Measurements from ENCODE around the gene EPN2.

DNA sequence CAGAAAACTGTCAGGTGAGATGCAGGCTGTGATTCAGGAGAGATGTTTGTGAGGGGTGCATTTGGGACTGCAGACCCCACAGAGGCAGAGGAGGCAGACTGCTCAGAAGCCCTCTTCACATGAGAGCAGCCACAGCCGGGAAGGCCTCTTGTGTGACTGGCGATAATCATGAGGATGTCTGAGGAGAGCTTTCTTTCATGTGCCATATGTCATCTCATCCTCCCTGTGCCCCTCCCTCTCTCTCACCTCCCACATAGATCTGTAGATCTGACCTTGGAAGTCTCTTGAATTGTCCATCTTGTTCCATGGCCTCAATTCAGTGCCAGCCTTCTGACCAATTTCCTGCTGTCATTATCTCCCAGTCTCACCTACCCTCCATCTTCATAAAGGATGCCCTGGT lies 50.5 kb downstream of the EPN2 start:
- TF ChIP-seq EP300 (IDR thresholded peaks at IDR 0.05; ENCODE audit: borderline replicate concordance in 1 of 2, low read depth in 1 of 2, low read length in 1 of 2) (no peak), POLR2AphosphoS5 (IDR thresholded peaks at IDR 0.05; ENCODE audit: low read depth, low read length) (no peak), TAF1 (IDR thresholded peaks at IDR 0.05; ENCODE audit: borderline replicate concordance, low read depth, low read length) (no peak)
- TF ChIP-seq, protein P1, sequence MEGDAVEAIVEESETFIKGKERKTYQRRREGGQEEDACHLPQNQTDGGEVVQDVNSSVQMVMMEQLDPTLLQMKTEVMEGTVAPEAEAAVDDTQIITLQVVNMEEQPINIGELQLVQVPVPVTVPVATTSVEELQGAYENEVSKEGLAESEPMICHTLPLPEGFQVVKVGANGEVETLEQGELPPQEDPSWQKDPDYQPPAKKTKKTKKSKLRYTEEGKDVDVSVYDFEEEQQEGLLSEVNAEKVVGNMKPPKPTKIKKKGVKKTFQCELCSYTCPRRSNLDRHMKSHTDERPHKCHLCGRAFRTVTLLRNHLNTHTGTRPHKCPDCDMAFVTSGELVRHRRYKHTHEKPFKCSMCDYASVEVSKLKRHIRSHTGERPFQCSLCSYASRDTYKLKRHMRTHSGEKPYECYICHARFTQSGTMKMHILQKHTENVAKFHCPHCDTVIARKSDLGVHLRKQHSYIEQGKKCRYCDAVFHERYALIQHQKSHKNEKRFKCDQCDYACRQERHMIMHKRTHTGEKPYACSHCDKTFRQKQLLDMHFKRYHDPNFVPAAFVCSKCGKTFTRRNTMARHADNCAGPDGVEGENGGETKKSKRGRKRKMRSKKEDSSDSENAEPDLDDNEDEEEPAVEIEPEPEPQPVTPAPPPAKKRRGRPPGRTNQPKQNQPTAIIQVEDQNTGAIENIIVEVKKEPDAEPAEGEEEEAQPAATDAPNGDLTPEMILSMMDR (IDR thresholded peaks at IDR 0.05), result no peak
- TF ChIP-seq, protein P2, sequence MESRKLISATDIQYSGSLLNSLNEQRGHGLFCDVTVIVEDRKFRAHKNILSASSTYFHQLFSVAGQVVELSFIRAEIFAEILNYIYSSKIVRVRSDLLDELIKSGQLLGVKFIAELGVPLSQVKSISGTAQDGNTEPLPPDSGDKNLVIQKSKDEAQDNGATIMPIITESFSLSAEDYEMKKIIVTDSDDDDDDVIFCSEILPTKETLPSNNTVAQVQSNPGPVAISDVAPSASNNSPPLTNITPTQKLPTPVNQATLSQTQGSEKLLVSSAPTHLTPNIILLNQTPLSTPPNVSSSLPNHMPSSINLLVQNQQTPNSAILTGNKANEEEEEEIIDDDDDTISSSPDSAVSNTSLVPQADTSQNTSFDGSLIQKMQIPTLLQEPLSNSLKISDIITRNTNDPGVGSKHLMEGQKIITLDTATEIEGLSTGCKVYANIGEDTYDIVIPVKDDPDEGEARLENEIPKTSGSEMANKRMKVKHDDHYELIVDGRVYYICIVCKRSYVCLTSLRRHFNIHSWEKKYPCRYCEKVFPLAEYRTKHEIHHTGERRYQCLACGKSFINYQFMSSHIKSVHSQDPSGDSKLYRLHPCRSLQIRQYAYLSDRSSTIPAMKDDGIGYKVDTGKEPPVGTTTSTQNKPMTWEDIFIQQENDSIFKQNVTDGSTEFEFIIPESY (IDR thresholded peaks at IDR 0.05; ENCODE audit: borderline replicate concordance, low read depth), result no peak
- TF ChIP-seq, protein P3, sequence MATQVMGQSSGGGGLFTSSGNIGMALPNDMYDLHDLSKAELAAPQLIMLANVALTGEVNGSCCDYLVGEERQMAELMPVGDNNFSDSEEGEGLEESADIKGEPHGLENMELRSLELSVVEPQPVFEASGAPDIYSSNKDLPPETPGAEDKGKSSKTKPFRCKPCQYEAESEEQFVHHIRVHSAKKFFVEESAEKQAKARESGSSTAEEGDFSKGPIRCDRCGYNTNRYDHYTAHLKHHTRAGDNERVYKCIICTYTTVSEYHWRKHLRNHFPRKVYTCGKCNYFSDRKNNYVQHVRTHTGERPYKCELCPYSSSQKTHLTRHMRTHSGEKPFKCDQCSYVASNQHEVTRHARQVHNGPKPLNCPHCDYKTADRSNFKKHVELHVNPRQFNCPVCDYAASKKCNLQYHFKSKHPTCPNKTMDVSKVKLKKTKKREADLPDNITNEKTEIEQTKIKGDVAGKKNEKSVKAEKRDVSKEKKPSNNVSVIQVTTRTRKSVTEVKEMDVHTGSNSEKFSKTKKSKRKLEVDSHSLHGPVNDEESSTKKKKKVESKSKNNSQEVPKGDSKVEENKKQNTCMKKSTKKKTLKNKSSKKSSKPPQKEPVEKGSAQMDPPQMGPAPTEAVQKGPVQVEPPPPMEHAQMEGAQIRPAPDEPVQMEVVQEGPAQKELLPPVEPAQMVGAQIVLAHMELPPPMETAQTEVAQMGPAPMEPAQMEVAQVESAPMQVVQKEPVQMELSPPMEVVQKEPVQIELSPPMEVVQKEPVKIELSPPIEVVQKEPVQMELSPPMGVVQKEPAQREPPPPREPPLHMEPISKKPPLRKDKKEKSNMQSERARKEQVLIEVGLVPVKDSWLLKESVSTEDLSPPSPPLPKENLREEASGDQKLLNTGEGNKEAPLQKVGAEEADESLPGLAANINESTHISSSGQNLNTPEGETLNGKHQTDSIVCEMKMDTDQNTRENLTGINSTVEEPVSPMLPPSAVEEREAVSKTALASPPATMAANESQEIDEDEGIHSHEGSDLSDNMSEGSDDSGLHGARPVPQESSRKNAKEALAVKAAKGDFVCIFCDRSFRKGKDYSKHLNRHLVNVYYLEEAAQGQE (IDR thresholded peaks at IDR 0.05; ENCODE audit: low read depth, low read length), result no peak
- TF ChIP-seq, protein P4, sequence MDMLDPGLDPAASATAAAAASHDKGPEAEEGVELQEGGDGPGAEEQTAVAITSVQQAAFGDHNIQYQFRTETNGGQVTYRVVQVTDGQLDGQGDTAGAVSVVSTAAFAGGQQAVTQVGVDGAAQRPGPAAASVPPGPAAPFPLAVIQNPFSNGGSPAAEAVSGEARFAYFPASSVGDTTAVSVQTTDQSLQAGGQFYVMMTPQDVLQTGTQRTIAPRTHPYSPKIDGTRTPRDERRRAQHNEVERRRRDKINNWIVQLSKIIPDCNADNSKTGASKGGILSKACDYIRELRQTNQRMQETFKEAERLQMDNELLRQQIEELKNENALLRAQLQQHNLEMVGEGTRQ (IDR thresholded peaks at IDR 0.05; ENCODE audit: borderline replicate concordance, low read depth, low read length), result no peak

Data from SK-N-SH (cell line).